K562 (cell line): Measurements from ENCODE around the gene WBP1L. TPM values are rescaled to one million over a fixed set of nuclear protein-coding genes. Genes with fewer than 3 reads are reported as not detected.

Experiments
- BRD4 ChIP-seq: fragments of 200-600 bp; sonication (generic); IDR thresholded peaks from 2 replicates; pipeline ENCODE4 v1.6.1; 2017; ENCODE audit warnings: inconsistent platforms
- CHAMP1 ChIP-seq: fragments of 450-650 bp; IDR thresholded peaks from 2 replicates; pipeline ENCODE4 v1.6.1; 2016; ENCODE audit warnings: mild to moderate bottlenecking
- E2F1 ChIP-seq: sonication (generic); formaldehyde crosslinking; IDR thresholded peaks from 2 replicates; pipeline ENCODE4 v1.8.1; 2023; ENCODE audit warnings: mild to moderate bottlenecking, missing genetic modification reagents, moderate library complexity
- ELK1 ChIP-seq: sonication (generic); formaldehyde crosslinking; IDR thresholded peaks from 2 replicates; pipeline ENCODE4 v1.8.1; 2022; ENCODE audit warnings: missing genetic modification reagents
- IRF2 ChIP-seq: sonication (generic); formaldehyde crosslinking; IDR thresholded peaks from 2 replicates; pipeline ENCODE4 v1.8.1; 2022; ENCODE audit warnings: mild to moderate bottlenecking, missing genetic modification reagents
- IRF9 ChIP-seq: fragments of 450-650 bp; IDR thresholded peaks from 2 replicates; pipeline ENCODE4 v1.6.1; 2016; ENCODE audit warnings: missing biosample characterization, missing genetic modification characterization
- KAT7 ChIP-seq: sonication (generic); formaldehyde crosslinking; IDR thresholded peaks from 2 replicates; pipeline ENCODE4 v1.8.0; 2022; ENCODE audit warnings: missing genetic modification reagents, mild to moderate bottlenecking, borderline replicate concordance
- KLF16 ChIP-seq: IDR thresholded peaks from 2 replicates; pipeline ENCODE4 v1.6.1; 2016; ENCODE audit warnings: antibody characterized with exemption
- MXD1 ChIP-seq: fragments of 250-450 bp; sonication (Bioruptor Pico); IDR thresholded peaks from 2 replicates; pipeline ENCODE4 v1.8.0; 2021; ENCODE audit warnings: borderline replicate concordance, mild to moderate bottlenecking, moderate library complexity; ENCODE audit not compliant: poor library complexity, severe bottlenecking
- MYNN ChIP-seq, 2 experiments: sonication (generic); formaldehyde crosslinking in 1 of 2; IDR thresholded peaks; 2 replicates each; pipeline versions ENCODE4 v1.5.0 to v1.6.1; 2016 to 2020; ENCODE audit warnings: antibody characterized with exemption in 1 of 2, missing genetic modification reagents in 1 of 2
- NBN ChIP-seq: fragments of 450-650 bp; IDR thresholded peaks from 2 replicates; pipeline ENCODE4 v1.6.1; 2016; ENCODE audit warnings: low read depth, mild to moderate bottlenecking
- NONO ChIP-seq, 2 experiments: fragments of 200-400 bp in 1 of 2; fragments of 450-650 bp in 1 of 2; formaldehyde crosslinking in 1 of 2; IDR thresholded peaks; 2 replicates each; pipeline ENCODE4 v1.6.1; 2017; ENCODE audit warnings: low read depth in 2 of 2, mild to moderate bottlenecking in 2 of 2, moderate library complexity in 2 of 2, low read length in 1 of 2
- PHB ChIP-seq: fragments of 250-450 bp; sonication (Bioruptor Pico); IDR thresholded peaks from 2 replicates; pipeline ENCODE4 v1.5.0; 2021
- RNF2 ChIP-seq: sonication (generic); IDR thresholded peaks from 2 replicates; pipeline ENCODE4 v1.6.1; 2016
- ZNF23 ChIP-seq: fragments of 250-450 bp; sonication (Bioruptor Pico); IDR thresholded peaks from 2 replicates; pipeline ENCODE4 v1.4.0; 2020; ENCODE audit warnings: mild to moderate bottlenecking
- ZNF398 ChIP-seq: fragments of 250-450 bp; sonication (Bioruptor Pico); IDR thresholded peaks from 2 replicates; pipeline ENCODE4 v1.8.0; 2021; ENCODE audit warnings: moderate library complexity, mild to moderate bottlenecking, inconsistent platforms
- ZNF507 ChIP-seq: conservative IDR thresholded peaks from 2 replicates; pipeline ENCODE4 v1.6.1; 2017; ENCODE audit warnings: missing genetic modification characterization, missing compliant biosample characterization
- polyA plus RNA-seq, 8 experiments: library from polyadenylated mRNA; depleted of rRNA in 4 of 8; stranded (reverse) in 5 of 8; unstranded in 3 of 8; fragments of >200 nt; fragmentation: Nextera tagmentation in 2 of 8; fragmentation: Illumina TruSeq in 1 of 8; extraction: Ambion mirVana in 2 of 8; extraction: Trizol in 1 of 8; gene quantifications; 2 replicates each; pipeline versions ENCODE4 v1.2.1 to v1.2.3, GENCODE V29; 2011 to 2014; ENCODE audit warnings: inconsistent platforms in 1 of 8, missing spikeins in 1 of 8
- total RNA-seq, 7 experiments: library from RNA; depleted of rRNA in 6 of 7; stranded (reverse); fragments of >200 nt in 6 of 7; fragmentation: Illumina TruSeq in 2 of 7; extraction: Trizol in 2 of 7; gene quantifications; 2 replicates each; pipeline versions ENCODE4 v1.2.1 to v1.2.3, GENCODE V29; 2011 to 2021; ENCODE audit warnings: low replicate concordance in 1 of 7

The WBP1L gene
- total and polyA plus RNA-seq, 9 of the 15 experiments (the other 6 are each of a cell fraction or from before 2014, with no cell fraction given): 3.2 to 14.4 (median 11.3) TPM

GRCh38 chr10:102729029-102730026 lies 14.4 kb upstream of the WBP1L start (continued):
- no peak for TF ChIP-seq ZNF23 (CRISPR knock-in tag)
- no peak for TF ChIP-seq RNF2
- TF ChIP-seq IRF9: no peak
- TF ChIP-seq IRF2 (CRISPR knock-in tag): no peak
- TF ChIP-seq MXD1 (CRISPR knock-in tag): no peak
- no peak for TF ChIP-seq PHB
- no peak for TF ChIP-seq KLF16
- TF ChIP-seq E2F1 (CRISPR knock-in tag): no peak
- 0 out of 4 replicates have a peak, but pooled peaks of 1 of the 2 experiments have one; percentile 15 for TF ChIP-seq NONO (IDR thresholded peaks at IDR 0.05; ENCODE audit: low read depth in 2 of 2, low read length in 1 of 2)
- TF ChIP-seq ZNF398 (CRISPR knock-in tag): no peak
- TF ChIP-seq CHAMP1: no peak
- 0 out of 2 replicates have a peak, but pooled peaks have one; percentile 20 for TF ChIP-seq MYNN (IDR thresholded peaks at IDR 0.05)
- no peak for TF ChIP-seq MYNN (CRISPR knock-in tag; IDR thresholded peaks at IDR 0.05)
- TF ChIP-seq KAT7 (CRISPR knock-in tag): no peak
- no peak for TF ChIP-seq NBN
- no peak for TF ChIP-seq ZNF507 (tag)
- no peak for TF ChIP-seq BRD4
- TF ChIP-seq ELK1 (CRISPR knock-in tag): no peak
